ENCODE results near the gene MICAL3.
A peak's percentile ranks its signal among the peaks of the same experiment; 100 is the strongest.
"Not testable (repeated sequence)": the region's sequence is repeated elsewhere in the genome, so short reads cannot be mapped to it uniquely, and the experiment has no call there.

The MICAL3 gene

DNA sequence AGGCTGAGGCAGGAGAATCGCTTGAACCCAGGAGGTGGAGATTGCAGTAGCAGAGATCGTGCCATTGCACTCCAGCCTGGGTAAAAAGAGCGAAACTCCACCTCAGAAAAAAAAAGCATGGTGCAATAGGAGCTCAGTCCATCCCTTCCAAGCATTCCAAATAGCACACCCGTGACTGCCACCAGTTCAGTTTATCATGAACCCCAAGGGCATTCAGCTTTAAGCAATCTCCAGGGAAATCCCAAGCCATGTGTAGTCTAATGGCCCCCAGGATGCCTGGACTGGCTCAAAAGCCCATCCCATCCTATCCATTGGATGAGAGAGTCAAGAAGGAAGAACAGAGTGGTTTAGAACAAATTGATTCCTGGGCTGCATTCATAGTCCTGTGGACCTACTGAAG lies 16.2 kb downstream of the MICAL3 start:
- peaks cover 23% of the 10 kb centered on the region for H3K4me1 Mint-ChIP-seq
- no peaks in the 10 kb centered on the region for H3K9me3 Mint-ChIP-seq
- no peak overlapping the region for H3K4me3 Mint-ChIP-seq
- peaks cover 8% of the 10 kb centered on the region for H3K27me3 Mint-ChIP-seq (ENCODE audit: low read depth, poor library complexity)
- TF ChIP-seq, protein P1, sequence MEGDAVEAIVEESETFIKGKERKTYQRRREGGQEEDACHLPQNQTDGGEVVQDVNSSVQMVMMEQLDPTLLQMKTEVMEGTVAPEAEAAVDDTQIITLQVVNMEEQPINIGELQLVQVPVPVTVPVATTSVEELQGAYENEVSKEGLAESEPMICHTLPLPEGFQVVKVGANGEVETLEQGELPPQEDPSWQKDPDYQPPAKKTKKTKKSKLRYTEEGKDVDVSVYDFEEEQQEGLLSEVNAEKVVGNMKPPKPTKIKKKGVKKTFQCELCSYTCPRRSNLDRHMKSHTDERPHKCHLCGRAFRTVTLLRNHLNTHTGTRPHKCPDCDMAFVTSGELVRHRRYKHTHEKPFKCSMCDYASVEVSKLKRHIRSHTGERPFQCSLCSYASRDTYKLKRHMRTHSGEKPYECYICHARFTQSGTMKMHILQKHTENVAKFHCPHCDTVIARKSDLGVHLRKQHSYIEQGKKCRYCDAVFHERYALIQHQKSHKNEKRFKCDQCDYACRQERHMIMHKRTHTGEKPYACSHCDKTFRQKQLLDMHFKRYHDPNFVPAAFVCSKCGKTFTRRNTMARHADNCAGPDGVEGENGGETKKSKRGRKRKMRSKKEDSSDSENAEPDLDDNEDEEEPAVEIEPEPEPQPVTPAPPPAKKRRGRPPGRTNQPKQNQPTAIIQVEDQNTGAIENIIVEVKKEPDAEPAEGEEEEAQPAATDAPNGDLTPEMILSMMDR (IDR thresholded peaks at IDR 0.05): no peak
- DNase-seq: no peak
- no peaks in the 10 kb centered on the region for H3K36me3 Mint-ChIP-seq (ENCODE audit: low read depth)
- H3K27ac Mint-ChIP-seq: no peak overlapping the region

DNA sequence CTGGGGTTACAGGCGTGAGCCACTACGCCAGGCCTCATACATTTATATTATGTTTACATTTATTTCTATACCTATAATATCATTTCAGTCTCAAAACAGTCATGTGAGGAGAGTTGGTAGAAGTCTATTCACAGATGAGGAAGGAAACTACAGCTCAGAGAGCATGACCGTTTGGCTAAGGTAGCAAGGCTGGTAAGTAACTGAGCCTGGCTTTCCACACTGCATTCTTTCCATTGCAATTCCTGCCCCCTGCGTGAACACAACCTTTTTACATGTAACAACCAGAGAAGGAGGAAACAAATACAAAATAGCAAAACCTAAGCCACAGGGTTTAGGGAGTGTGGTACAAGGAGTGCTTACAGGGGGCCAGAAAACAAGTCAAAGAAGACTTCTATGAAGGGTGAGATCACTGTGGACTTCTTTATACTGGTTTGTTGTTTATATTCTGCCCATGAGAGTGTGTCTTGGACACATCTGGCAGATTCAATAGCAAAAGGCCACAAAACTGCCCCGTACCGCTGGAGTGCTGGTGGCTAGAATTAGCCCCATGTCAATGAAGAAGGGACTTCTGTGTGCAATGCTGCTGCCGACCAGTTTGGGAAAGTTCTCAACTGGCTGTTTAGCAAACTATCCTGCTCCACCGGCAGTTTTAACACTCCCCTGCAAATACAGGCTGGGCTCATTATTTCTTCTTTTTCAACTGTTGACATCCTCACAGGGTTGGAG lies 19.0 kb downstream of the MICAL3 start:
- TF ChIP-seq, protein P1 (IDR thresholded peaks at IDR 0.05): no peak
- peaks cover 21% of the 10 kb centered on the region for H3K4me1 Mint-ChIP-seq
- no peaks in the 10 kb centered on the region for H3K36me3 Mint-ChIP-seq (ENCODE audit: low read depth)
- no peak for DNase-seq
- no peak overlapping the region for H3K4me3 Mint-ChIP-seq
- no peak overlapping the region for H3K27ac Mint-ChIP-seq
- peaks cover 14% of the 10 kb centered on the region for H3K27me3 Mint-ChIP-seq (ENCODE audit: low read depth, poor library complexity)
- H3K9me3 Mint-ChIP-seq: peaks cover 8% of the 10 kb centered on the region

DNA sequence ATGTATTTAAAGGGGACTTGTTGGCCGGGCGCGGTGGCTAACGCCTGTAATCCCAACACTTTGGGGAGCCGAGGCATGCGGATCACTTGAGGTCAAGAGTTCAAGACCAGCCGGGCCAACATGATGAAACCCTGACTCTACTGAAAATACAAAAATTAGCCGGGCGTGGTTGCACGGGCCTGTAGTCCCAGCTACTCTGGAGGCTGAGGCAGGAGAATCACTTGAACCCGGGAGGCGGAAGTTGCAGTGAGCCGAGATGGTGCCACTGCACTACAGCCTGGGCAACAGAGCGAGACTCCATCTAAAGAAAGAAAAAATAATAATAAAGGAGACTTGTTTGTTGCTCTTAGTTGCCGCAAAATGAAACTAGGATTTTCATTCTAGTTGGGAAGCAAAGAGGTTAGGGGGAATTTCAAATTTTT lies 22.5 kb downstream of the MICAL3 start:
- H3K36me3 Mint-ChIP-seq (ENCODE audit: low read depth); DNase-seq; H3K9me3 Mint-ChIP-seq: not testable (repeated sequence)
- peak overlapping the region; percentile 90 for H3K4me3 Mint-ChIP-seq
- peaks cover 22% of the 10 kb centered on the region for H3K27me3 Mint-ChIP-seq (ENCODE audit: low read depth, poor library complexity)
- peaks cover 33% of the 10 kb centered on the region for H3K4me1 Mint-ChIP-seq
- H3K27ac Mint-ChIP-seq: peak overlapping the region; percentile 100

- peaks cover 33% of the 10 kb centered on the region for H3K4me1 Mint-ChIP-seq
- H3K9me3 Mint-ChIP-seq: peaks cover 8% of the 10 kb centered on the region
- peaks cover 22% of the 10 kb centered on the region for H3K27me3 Mint-ChIP-seq (ENCODE audit: low read depth, poor library complexity)
- TF ChIP-seq, protein P1 (IDR thresholded peaks at IDR 0.05): no peak
- peak overlapping the region; percentile 100 for H3K27ac Mint-ChIP-seq
- H3K4me3 Mint-ChIP-seq: peak overlapping the region; percentile 90
- peak; percentile 88 for DNase-seq
- H3K36me3 Mint-ChIP-seq (ENCODE audit: low read depth): no peaks in the 10 kb centered on the region
Observed at GRCh38 chr22:18001040-18001893, 23.1 kb downstream of the MICAL3 start.

- Mint-ChIP-seq H3K27ac (no peak overlapping the region), H3K27me3 (ENCODE audit: low read depth, poor library complexity) (peaks cover 20% of the 10 kb centered on the region), H3K4me1 (peaks cover 26% of the 10 kb centered on the region), H3K36me3 (ENCODE audit: low read depth) (no peaks in the 10 kb centered on the region), H3K4me3 (peak overlapping the region; percentile 82), H3K9me3 (peaks cover 8% of the 10 kb centered on the region)
- DNase-seq: peak; percentile 45
- TF ChIP-seq, protein P1 (IDR thresholded peaks at IDR 0.05): no peak
Observed at GRCh38 chr22:18000441-18001039, 23.8 kb downstream of the MICAL3 start.

DNA sequence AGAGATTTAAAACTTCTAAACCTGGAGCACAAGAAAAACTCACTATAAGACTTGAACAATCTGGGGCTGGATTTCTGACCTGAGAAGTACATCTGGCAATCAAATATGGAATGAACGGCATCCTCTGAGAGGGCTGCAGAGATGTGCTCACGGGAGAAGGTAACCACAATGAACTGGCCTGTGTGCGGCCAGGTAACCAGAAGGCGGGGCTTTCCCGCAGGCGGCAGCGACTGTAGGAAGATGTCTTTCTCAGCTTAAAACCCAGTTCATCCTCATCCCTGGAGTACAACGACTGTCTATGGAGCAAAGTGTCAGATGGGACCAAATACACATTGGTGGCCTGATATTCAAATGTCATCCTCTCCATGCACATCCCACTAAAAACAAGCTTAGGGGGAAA lies 24.5 kb downstream of the MICAL3 start:
- DNase-seq: no peak
- Mint-ChIP-seq H3K4me3 (peak overlapping the region; percentile 82), H3K36me3 (ENCODE audit: low read depth) (no peaks in the 10 kb centered on the region), H3K27ac (no peak overlapping the region), H3K9me3 (peaks cover 8% of the 10 kb centered on the region), H3K4me1 (peaks cover 20% of the 10 kb centered on the region), H3K27me3 (ENCODE audit: low read depth, poor library complexity) (peaks cover 20% of the 10 kb centered on the region)
- TF ChIP-seq, protein P1 (IDR thresholded peaks at IDR 0.05): no peak
